ENCODE data around the gene NFAT5.
A peak's percentile ranks its signal among the peaks of the same experiment; 100 is the strongest.
"Not testable (repeated sequence)": the region's sequence is repeated elsewhere in the genome, so short reads cannot be mapped to it uniquely, and the experiment has no call there.

NFAT5 gene

GRCh38 chr16:69595127-69596036 is 29.6 kb downstream of the NFAT5 start:
- DNase-seq = no peak

DNA sequence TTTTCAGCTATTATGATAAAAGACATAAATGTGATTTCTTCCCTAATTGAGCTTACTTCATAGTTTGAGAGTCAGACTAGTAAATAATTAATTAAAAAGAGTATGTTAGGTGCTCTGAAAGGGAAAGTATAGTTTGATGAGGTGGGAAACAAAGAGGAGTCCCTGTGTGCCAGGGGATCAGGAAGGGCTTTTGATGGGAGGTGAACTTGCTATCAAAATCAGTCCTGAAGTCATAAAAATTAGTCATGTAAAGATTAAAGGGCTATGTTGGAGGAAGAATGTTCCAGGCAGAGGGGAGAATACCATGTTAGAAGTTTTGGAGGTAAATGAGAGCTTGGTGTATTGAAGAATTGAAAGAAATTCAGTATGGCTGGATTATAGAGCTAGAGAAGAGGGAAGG is 31.0 kb downstream of the NFAT5 start:
- DNase-seq = no peak

DNA sequence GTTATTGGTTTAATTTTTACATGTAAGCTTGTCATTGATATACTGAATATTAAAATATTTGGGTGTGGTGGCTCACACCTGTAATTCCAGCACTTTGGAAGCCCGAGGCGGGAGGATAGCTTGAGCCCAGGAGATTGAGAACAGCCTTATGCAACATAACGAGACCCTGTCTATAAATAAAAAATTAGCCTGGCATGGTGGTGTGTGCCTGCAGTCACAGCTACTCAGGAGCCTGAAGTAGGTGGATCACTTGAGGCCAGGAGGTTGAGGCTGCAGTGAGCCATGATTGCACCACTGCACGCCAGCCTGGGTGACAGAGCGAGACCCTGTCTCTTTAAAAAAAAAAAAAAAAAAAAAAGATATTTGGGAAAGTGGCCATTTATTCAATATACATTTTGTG is 32.3 kb downstream of the NFAT5 start:
- no peak for DNase-seq

DNA sequence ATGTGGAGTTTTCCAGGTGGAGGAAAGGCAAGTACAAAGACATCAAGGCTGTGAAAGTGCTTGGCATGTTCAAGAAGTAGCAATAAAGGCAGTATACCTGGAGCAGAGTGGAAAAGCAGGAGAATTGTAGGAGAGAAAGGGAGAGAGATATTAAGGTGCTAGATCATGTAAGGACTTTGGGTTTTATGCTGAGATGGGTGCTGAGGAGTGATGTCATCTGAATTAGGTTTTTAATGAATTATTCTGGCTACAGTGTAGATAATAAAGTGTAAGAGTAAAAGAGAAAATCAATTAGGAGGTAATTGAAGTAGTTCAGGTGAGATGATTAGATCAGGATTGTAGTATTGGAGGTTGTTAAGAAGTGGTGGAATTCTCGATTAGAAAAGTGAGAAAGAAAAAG is 34.0 kb downstream of the NFAT5 start:
- no peak for DNase-seq

DNA sequence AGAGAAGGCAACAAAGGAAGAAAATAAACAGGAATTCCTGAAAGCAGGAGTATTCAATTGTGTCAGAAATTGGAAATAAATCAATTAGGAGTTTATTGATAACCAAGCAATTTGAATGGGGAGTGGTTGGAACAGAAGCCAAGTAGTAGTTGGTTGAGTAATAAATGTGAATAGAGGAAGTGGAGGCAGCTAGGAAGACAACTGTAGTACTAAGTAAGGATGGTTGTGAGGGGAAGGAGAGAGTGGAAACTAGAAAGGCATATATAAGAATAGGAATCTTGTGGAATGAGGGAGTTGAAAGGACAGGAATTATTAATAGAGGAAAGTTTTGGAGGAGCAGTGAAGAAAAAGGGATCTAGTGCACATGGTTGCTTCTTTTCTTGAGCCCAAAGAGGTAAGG is 34.4 kb downstream of the NFAT5 start:
- no peak for DNase-seq

GRCh38 chr16:69601250-69601649 is 35.5 kb downstream of the NFAT5 start:
- no peak for DNase-seq

DNA sequence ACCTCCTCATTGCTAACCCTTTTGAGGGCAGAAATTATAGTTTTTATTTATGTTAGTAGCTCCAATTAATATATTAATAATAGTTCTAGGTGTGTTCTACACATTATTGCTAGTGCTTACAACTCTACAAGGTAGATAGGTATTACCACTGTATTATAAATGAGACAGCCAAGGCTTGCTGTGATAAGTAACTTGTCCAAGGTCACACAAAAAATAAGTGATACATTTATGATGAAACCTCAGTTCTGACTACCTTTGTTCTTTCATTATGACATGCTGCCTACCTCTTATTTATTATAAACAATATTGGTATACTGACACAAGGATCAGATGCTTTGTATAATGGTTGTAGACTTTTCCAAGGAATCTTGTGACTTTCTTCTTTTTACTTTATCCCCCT is 41.2 kb downstream of the NFAT5 start:
- no peak for DNase-seq

DNA sequence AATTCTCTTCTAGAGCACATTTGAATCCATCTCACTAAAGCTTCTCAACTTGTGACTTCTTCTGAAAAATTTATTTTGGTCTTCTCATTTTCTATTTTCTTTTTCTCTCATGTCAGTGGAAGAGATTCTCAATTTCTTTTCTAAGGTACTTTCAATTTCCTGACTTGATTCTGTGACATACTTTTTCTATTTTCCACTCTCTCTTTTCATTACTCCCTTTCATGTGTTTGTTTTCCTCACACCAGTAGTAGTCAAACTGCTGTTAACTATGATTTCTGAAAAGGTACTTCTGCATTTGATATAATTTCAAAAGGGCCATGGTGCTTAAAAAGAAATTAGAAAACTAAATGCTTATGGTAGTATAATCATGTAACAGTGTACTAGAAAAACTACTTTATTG is 41.9 kb downstream of the NFAT5 start:
- no peak for DNase-seq

GRCh38 chr16:69610356-69610755 is 44.6 kb downstream of the NFAT5 start:
- no peak for DNase-seq

DNA sequence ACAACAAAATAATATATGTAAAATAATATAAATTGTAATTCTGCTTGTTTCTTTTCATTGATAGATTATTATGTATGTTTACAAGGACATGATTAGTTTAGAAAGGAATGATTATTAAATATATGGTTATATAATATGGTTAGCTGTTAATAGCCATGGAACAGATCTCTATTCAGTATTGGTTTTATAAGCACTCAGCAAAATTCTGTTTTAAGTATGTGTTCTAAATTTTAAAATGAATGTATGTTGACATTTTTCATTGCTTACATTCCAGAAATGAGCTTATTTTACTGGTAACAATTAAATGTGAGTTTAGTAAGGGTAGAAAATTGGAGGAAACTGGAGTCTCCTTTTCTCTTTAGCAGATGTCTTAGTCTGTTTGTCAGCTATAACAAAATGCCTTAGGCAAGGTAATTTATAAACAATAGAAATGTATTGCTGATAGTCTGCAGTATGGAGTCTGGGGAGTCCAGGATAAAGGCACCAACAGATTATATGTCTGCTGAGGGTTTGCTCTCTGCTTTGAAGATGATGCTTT is 45.4 kb downstream of the NFAT5 start:
- DNase-seq = peak; percentile 18

DNA sequence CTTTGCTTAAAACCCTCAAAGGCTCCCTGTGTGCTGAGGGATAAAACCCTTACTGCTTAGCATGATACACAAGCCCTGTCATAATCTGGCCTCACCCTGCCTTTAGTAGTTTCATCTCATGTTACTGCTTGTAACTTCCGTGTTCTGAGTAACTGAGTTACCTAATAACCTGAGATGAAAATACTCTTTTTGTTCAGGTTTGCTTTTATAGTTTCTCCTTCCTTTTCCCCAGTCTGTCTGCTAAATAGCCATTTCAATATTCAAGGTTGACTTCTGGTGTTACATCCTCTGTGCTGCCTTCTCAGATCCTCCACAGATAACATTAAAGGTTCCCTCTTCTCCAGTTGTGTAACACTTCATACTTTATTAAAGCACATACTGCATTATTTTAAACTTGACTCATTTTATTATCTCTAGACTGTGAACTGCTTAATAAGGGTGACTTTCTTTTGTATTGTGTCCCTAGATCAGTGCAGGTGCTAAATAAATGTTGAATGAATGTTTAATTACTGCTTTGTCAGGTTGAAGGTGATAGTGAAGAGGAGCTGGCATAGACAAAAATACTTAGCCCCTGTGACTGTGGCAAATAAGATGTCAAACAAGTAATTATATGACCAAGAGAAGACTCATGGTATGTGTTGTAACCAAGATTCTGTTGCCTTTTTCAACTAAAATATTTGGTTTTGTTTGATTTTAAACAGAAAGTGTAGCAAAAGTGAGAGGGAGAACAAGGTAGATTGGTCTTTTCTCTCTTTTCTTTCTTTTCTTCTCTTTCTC is 47.8 kb downstream of the NFAT5 start:
- DNase-seq = no peak

- DNase-seq = no peak
Measured at GRCh38 chr16:69615528-69615927, 49.8 kb downstream of the NFAT5 start.

GRCh38 chr16:69616082-69616481 is 50.3 kb downstream of the NFAT5 start:
- DNase-seq = no peak

- no peak for DNase-seq
Measured at GRCh38 chr16:69618307-69618706, 52.5 kb downstream of the NFAT5 start.

DNA sequence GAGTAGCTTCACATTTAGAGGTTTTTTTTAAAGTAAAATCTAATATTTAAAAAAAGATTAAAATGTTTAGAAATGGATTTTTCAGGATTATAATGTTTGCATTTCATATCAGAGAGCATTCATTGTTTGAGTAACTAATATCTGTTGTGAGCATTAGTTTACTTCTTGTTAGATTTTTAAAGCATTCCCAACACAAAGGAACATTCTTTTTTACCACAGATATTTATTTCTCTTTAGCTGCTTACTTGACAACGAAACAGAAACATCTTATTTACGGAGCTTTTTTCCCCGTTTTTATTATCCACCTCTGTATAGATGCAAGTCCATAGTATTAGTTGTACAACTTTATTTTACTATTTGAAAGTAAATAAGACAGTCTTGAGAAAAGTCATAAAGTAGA is 53.0 kb downstream of the NFAT5 start:
- no peak for DNase-seq

- no peak for DNase-seq
Measured at GRCh38 chr16:69619514-69619913, 53.7 kb downstream of the NFAT5 start.

- no peak for DNase-seq
Measured at GRCh38 chr16:69620573-69620972, 54.8 kb downstream of the NFAT5 start.

DNA sequence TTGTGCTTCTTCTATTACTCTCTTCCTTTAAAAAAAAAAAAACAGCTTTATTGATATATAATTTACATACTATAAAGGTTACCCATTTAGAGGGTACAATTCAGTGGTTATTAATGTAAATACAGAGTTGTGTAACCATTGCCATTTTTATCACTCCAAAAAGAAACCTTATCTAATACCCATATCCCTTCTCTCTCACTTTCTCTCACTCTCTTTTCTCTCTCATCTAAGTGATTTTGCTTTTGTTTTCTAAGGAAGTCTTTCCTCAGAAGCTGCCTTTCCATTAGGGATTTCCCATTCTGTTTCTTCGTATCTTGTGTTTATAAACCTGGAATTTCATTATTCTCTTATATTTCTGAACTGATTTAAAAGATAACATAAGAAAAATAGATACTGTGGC is 55.5 kb downstream of the NFAT5 start:
- no peak for DNase-seq

GRCh38 chr16:69626256-69626655 is 60.5 kb downstream of the NFAT5 start:
- no peak for DNase-seq

DNA sequence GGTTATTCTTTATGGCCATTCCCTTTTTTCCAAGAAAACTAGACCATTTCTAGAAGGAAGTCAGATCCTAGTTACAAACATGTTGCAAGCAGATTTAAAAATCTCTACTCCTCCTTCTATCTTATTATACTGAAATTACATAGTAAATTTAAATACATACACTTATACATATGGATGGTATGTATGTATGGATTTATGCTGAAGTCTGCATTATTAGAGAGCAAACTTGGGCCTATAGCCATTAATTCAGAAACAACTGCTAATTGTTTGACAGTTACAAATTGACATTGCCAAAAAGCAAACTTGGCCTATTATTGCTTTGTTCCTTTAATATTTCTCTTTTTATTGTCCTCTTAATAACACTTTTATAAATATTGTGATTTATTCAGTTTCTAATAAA is 67.1 kb downstream of the NFAT5 start:
- DNase-seq = no peak

DNA sequence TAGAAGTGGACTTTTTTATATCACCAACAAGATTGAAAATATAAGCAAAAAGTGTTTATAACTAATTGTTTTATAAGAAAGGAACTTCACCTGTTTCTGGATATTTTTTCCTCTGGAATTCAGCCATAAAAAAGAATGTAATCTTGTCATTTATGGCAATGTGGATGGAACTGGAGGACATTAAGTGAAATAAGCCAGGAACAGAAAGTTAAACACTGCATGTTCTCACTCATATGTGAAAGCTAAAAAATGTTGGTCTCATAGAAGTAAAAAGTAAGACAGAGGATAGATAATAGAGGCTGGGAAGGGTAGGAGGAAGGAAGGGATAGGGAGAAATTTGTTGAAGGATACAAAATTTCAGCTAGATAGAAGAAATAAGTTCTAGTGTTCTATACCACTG is 67.6 kb downstream of the NFAT5 start:
- no peak for DNase-seq

DNA sequence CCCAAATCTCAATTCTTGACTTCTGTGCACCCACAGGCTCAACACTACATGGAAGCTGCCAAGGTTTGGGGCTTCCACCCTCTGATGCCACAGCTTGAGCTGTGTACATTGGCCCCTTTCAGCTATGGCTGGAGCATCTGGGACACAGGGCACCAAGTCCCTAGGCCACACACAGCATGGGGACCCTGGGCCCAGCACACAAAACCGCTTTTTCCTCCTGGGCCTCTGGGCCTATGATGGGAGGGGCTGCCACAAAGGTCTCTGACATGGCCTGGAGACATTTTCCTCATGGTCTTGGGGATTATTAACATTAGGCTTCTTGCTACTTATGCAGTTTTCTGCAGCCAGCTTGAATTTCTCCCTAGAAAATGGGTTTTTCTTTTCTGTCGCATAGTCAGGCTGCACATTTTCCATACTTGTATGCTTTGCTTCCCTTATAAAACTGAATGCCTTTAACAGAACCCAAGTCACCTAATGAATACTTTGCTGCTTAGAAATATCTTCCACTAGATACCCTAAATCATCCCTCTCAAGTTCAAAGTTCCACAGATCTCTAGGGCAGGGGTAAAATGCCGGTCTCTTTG is 70.9 kb downstream of the NFAT5 start:
- not testable (repeated sequence) for DNase-seq

- not testable (repeated sequence) for DNase-seq
Measured at GRCh38 chr16:69637206-69637865, 71.6 kb downstream of the NFAT5 start.
